ENCODE results near the gene GHDC.
"Not testable (repeated sequence)": the region's sequence is repeated elsewhere in the genome, so short reads cannot be mapped to it uniquely, and the experiment has no call there.

GHDC gene

GRCh38 chr17:42225646-42226045 lies 31.4 kb upstream of the GHDC start:
- peaks cover 10% of the 10 kb centered on the region for H3K36me3 ChIP-seq (ENCODE audit: control insufficient read depth, insufficient read depth, low read length)
- H3K27me3 ChIP-seq (replicated peaks; ENCODE audit: control insufficient read depth, insufficient read depth, low read length) = no peaks in the 10 kb centered on the region
- no peak for TF ChIP-seq CTCF (IDR thresholded peaks at IDR 0.05; ENCODE audit: insufficient read depth, low read length, poor library complexity, severe bottlenecking)
- no peak overlapping the region for H3K4me3 ChIP-seq (replicated peaks; ENCODE audit: low read depth, low read length)
- no peak for DNase-seq (ENCODE audit: extremely low read depth, insufficient read length)

- no peak for DNase-seq (ENCODE audit: extremely low read depth, insufficient read length)
- TF ChIP-seq CTCF (IDR thresholded peaks at IDR 0.05; ENCODE audit: insufficient read depth, low read length, poor library complexity, severe bottlenecking) = no peak
- Histone ChIP-seq H3K36me3 (ENCODE audit: control insufficient read depth, insufficient read depth, low read length) (peaks cover 10% of the 10 kb centered on the region), H3K4me3 (replicated peaks; ENCODE audit: low read depth, low read length) (no peak overlapping the region), H3K27me3 (replicated peaks; ENCODE audit: control insufficient read depth, insufficient read depth, low read length) (no peaks in the 10 kb centered on the region)
These were observed 30.4 kb upstream of the GHDC start for GRCh38 chr17:42224651-42225050.

- peak; percentile 80 for TF ChIP-seq CTCF (IDR thresholded peaks at IDR 0.05; ENCODE audit: insufficient read depth, low read length, poor library complexity, severe bottlenecking)
- no peak for DNase-seq (ENCODE audit: extremely low read depth, insufficient read length)
- H3K36me3 ChIP-seq (ENCODE audit: control insufficient read depth, insufficient read depth, low read length) = peaks cover 16% of the 10 kb centered on the region
These were observed 27.8 kb upstream of the GHDC start for GRCh38 chr17:42221886-42222745.

GRCh38 chr17:42219280-42219679 lies 25.0 kb upstream of the GHDC start:
- not testable (repeated sequence) for H3K27me3 ChIP-seq (replicated peaks; ENCODE audit: control insufficient read depth, insufficient read depth, low read length); H3K4me3 ChIP-seq (replicated peaks; ENCODE audit: low read depth, low read length); DNase-seq (ENCODE audit: extremely low read depth, insufficient read length)
- peaks cover 22% of the 10 kb centered on the region for H3K36me3 ChIP-seq (ENCODE audit: control insufficient read depth, insufficient read depth, low read length)

More at GRCh38 chr17:42221886-42222745, 27.8 kb upstream of the GHDC start:
- no peak overlapping the region for H3K4me3 ChIP-seq (replicated peaks; ENCODE audit: low read depth, low read length)
- no peaks in the 10 kb centered on the region for H3K27me3 ChIP-seq (replicated peaks; ENCODE audit: control insufficient read depth, insufficient read depth, low read length)

- H3K27me3 ChIP-seq (replicated peaks; ENCODE audit: control insufficient read depth, insufficient read depth, low read length) = no peaks in the 10 kb centered on the region
- no peak for DNase-seq (ENCODE audit: extremely low read depth, insufficient read length)
- H3K36me3 ChIP-seq (ENCODE audit: control insufficient read depth, insufficient read depth, low read length) = peaks cover 15% of the 10 kb centered on the region
- TF ChIP-seq CTCF (IDR thresholded peaks at IDR 0.05; ENCODE audit: insufficient read depth, low read length, poor library complexity, severe bottlenecking) = no peak
- no peak overlapping the region for H3K4me3 ChIP-seq (replicated peaks; ENCODE audit: low read depth, low read length)
These were observed 19.9 kb upstream of the GHDC start for GRCh38 chr17:42214156-42214555.

- TF ChIP-seq CTCF (IDR thresholded peaks at IDR 0.05; ENCODE audit: insufficient read depth, low read length, poor library complexity, severe bottlenecking) = no peak
- DNase-seq (ENCODE audit: extremely low read depth, insufficient read length) = no peak
- Histone ChIP-seq H3K27me3 (replicated peaks; ENCODE audit: control insufficient read depth, insufficient read depth, low read length) (no peaks in the 10 kb centered on the region), H3K4me3 (replicated peaks; ENCODE audit: low read depth, low read length) (no peak overlapping the region), H3K36me3 (ENCODE audit: control insufficient read depth, insufficient read depth, low read length) (peaks cover 9% of the 10 kb centered on the region)
These were observed 18.1 kb upstream of the GHDC start for GRCh38 chr17:42212382-42212781.

GRCh38 chr17:42211921-42212341 lies 17.6 kb upstream of the GHDC start:
- not testable (repeated sequence) for H3K27me3 ChIP-seq (replicated peaks; ENCODE audit: control insufficient read depth, insufficient read depth, low read length); DNase-seq (ENCODE audit: extremely low read depth, insufficient read length); H3K36me3 ChIP-seq (ENCODE audit: control insufficient read depth, insufficient read depth, low read length); H3K4me3 ChIP-seq (replicated peaks; ENCODE audit: low read depth, low read length)
